ENCODE measurements around the gene ZC3H7B. TPM values are rescaled to one million over a fixed set of nuclear protein-coding genes. Genes with fewer than 3 reads are reported as not detected.
A peak's percentile ranks its signal among the peaks of the same experiment; 100 is the strongest.

ZC3H7B gene
- total and polyA plus RNA-seq, 4 donors = 31.5 to 55.8 (median 34.3) TPM

GRCh38 chr22:41369424-41369745 is 68.1 kb downstream of the ZC3H7B start:
- no peak overlapping the region for H3K4me3 ChIP-seq
- no peak overlapping the region for H3K9ac ChIP-seq (ENCODE audit: insufficient read depth in 1 of 2, low read length in 2 of 2)
- peaks cover 7 to 50% (median 26%) of the 10 kb centered on the region in 5 donors for H3K4me1 ChIP-seq (ENCODE audit: control insufficient read depth in 5 of 5, insufficient read depth in 5 of 5, low read length in 5 of 5)
- DNase-seq = no peak
- no peak for ATAC-seq (ENCODE audit: insufficient read depth, low FRiP score)
- WGBS, 2 donors = 45 to 61% methylated on average over 3 of the region's 3 CpGs
- TF ChIP-seq CTCF (IDR thresholded peaks at IDR 0.05; ENCODE audit: control extremely low read depth, extremely low read depth) = no peak
- H3K27ac ChIP-seq (ENCODE audit: low read depth in 1 of 2, low read length in 1 of 2) = peak overlapping the region in 1 of 2 donors; percentile 92
- H3K36me3 ChIP-seq (ENCODE audit: control insufficient read depth in 4 of 4, insufficient read depth in 4 of 4, low read length in 4 of 4) = peaks cover 0 to 2% (median 0%) of the 10 kb centered on the region in 4 donors
- H3K9me3 ChIP-seq (ENCODE audit: control insufficient read depth in 4 of 4, insufficient read depth in 3 of 4, low read length in 3 of 4) = no peaks in the 10 kb centered on the region
- no peaks in the 10 kb centered on the region for H3K27me3 ChIP-seq (ENCODE audit: control insufficient read depth in 3 of 3, insufficient read depth in 3 of 3, low read length in 2 of 3)

- Histone ChIP-seq H3K9ac (ENCODE audit: insufficient read depth in 1 of 2, low read length in 2 of 2) (no peak overlapping the region), H3K36me3 (ENCODE audit: control insufficient read depth in 4 of 4, insufficient read depth in 4 of 4, low read length in 4 of 4) (peaks cover 0 to 2% (median 0%) of the 10 kb centered on the region in 4 donors), H3K4me3 (no peak overlapping the region), H3K27me3 (ENCODE audit: control insufficient read depth in 3 of 3, insufficient read depth in 3 of 3, low read length in 2 of 3) (no peaks in the 10 kb centered on the region), H3K27ac (ENCODE audit: low read depth in 1 of 2, low read length in 1 of 2) (peak overlapping the region in 1 of 2 donors; percentile 42), H3K4me1 (ENCODE audit: control insufficient read depth in 5 of 5, insufficient read depth in 5 of 5, low read length in 5 of 5) (peaks cover 7 to 50% (median 26%) of the 10 kb centered on the region in 5 donors), H3K9me3 (ENCODE audit: control insufficient read depth in 4 of 4, insufficient read depth in 3 of 4, low read length in 3 of 4) (no peaks in the 10 kb centered on the region)
- ATAC-seq (ENCODE audit: insufficient read depth, low FRiP score) = no peak
- WGBS, 2 donors = 74 to 81% methylated on average over 9 of the region's 9 CpGs
- no peak for TF ChIP-seq CTCF (IDR thresholded peaks at IDR 0.05; ENCODE audit: control extremely low read depth, extremely low read depth)
- no peak for DNase-seq
Observed at GRCh38 chr22:41369837-41370236, 68.5 kb downstream of the ZC3H7B start.

GRCh38 chr22:41377846-41378245 is 76.5 kb downstream of the ZC3H7B start:
- H3K27ac ChIP-seq (ENCODE audit: low read depth in 1 of 2, low read length in 1 of 2) = no peak overlapping the region
- no peaks in the 10 kb centered on the region for H3K9me3 ChIP-seq (ENCODE audit: control insufficient read depth in 4 of 4, insufficient read depth in 3 of 4, low read length in 3 of 4)
- no peak for ATAC-seq (ENCODE audit: insufficient read depth, low FRiP score)
- no peak overlapping the region for H3K4me3 ChIP-seq
- H3K4me1 ChIP-seq (ENCODE audit: control insufficient read depth in 5 of 5, insufficient read depth in 5 of 5, low read length in 5 of 5) = peaks cover 0 to 15% (median 3%) of the 10 kb centered on the region in 5 donors
- no peak for DNase-seq
- no peaks in the 10 kb centered on the region for H3K27me3 ChIP-seq (ENCODE audit: control insufficient read depth in 3 of 3, insufficient read depth in 3 of 3, low read length in 2 of 3)
- 55 to 58% methylated on average over 6 of the region's 6 CpGs for WGBS, 2 donors
- peak overlapping the region in 1 of 2 donors; percentile 13 for H3K9ac ChIP-seq (ENCODE audit: insufficient read depth in 1 of 2, low read length in 2 of 2)
- H3K36me3 ChIP-seq (ENCODE audit: control insufficient read depth in 4 of 4, insufficient read depth in 4 of 4, low read length in 4 of 4) = no peaks in the 10 kb centered on the region
- TF ChIP-seq CTCF (IDR thresholded peaks at IDR 0.05; ENCODE audit: control extremely low read depth, extremely low read depth) = no peak

GRCh38 chr22:41380993-41381328 is 79.6 kb downstream of the ZC3H7B start:
- TF ChIP-seq CTCF (IDR thresholded peaks at IDR 0.05; ENCODE audit: control extremely low read depth, extremely low read depth) = no peak

More at GRCh38 chr22:41380993-41381328, 79.6 kb downstream of the ZC3H7B start:
- Histone ChIP-seq H3K4me3 (peak overlapping the region; percentile 15), H3K9me3 (ENCODE audit: control insufficient read depth in 4 of 4, insufficient read depth in 3 of 4, low read length in 3 of 4) (no peaks in the 10 kb centered on the region), H3K36me3 (ENCODE audit: control insufficient read depth in 4 of 4, insufficient read depth in 4 of 4, low read length in 4 of 4) (peaks cover 0 to 3% (median 0%) of the 10 kb centered on the region in 4 donors), H3K27ac (ENCODE audit: low read depth in 1 of 2, low read length in 1 of 2) (peak overlapping the region; percentile 94 to 96), H3K4me1 (ENCODE audit: control insufficient read depth in 5 of 5, insufficient read depth in 5 of 5, low read length in 5 of 5) (peaks cover 0 to 20% (median 3%) of the 10 kb centered on the region in 5 donors), H3K27me3 (ENCODE audit: control insufficient read depth in 3 of 3, insufficient read depth in 3 of 3, low read length in 2 of 3) (no peaks in the 10 kb centered on the region), H3K9ac (ENCODE audit: insufficient read depth in 1 of 2, low read length in 2 of 2) (peak overlapping the region; percentile 31 to 89)
- ATAC-seq (ENCODE audit: insufficient read depth, low FRiP score) (peak; percentile 50), DNase-seq (peak in 2 of 3 donors; percentile 78 to 79)
- 0 to 2% methylated on average over 21 to 22 of the region's 22 CpGs for WGBS, 2 donors

Data from lung (tissue), 12 donors.